ENCODE results near the gene CCDC88B. TPM values are rescaled to one million over a fixed set of nuclear protein-coding genes. Genes with fewer than 3 reads are reported as not detected.
"Not testable (repeated sequence)": the region's sequence is repeated elsewhere in the genome, so short reads cannot be mapped to it uniquely, and the experiment has no call there.

CCDC88B gene
- total RNA-seq, 1 experiment from 2014 or later = 3.6 TPM

GRCh38 chr11:64314805-64315561, 25.0 kb upstream of the CCDC88B start:
- Histone ChIP-seq H3K36me3 (ENCODE audit: control insufficient read depth, insufficient read depth, low read length) (peaks cover 4% of the 10 kb centered on the region; the same call in 1 of the 2 replicates), H3K27me3 (replicated peaks; ENCODE audit: control insufficient read depth, insufficient read depth, low read length) (no peaks in the 10 kb centered on the region), H3K4me1 (peaks cover 16% of the 10 kb centered on the region), H3K4me3 (ENCODE audit: low read depth, low read length) (no peak overlapping the region), H3K9me3 (no peaks in the 10 kb centered on the region)
- no peak overlapping the region for H3K27ac Mint-ChIP-seq (ENCODE audit: unreplicated experiment)
- ChIA-PET POLR2A (no interaction called here), CTCF (interaction anchor here (0.7 kb wide), 2 partner anchors 10 to 40 kb away, joined by 3 read pairs; partner anchors contain the start of gene ESRRA)
- H3K4me1 Mint-ChIP-seq (ENCODE audit: low read depth, unreplicated experiment) = peaks cover 25% of the 10 kb centered on the region
- H3K36me3 Mint-ChIP-seq (ENCODE audit: insufficient read depth, unreplicated experiment) = peaks cover 74% of the 10 kb centered on the region
- DNase-seq = peak in 1 of 2 experiments; percentile 42
- H3K4me3 Mint-ChIP-seq (ENCODE audit: unreplicated experiment) = peak overlapping the region; percentile 45
- intact Hi-C loops (cut with micrococcal nuclease; ENCODE audit: unreplicated experiment) = loop anchor here (5.0 kb wide), 1 partner anchor 92 kb away; no protein-coding TSS in a partner anchor
- no TSS peak for BruUV-seq (replicated peaks)
- no peak for TF ChIP-seq CTCF (IDR thresholded peaks at IDR 0.05; ENCODE audit: insufficient read depth in 1 of 2, low read depth in 1 of 2, low read length in 1 of 2, severe bottlenecking in 1 of 2, unreplicated experiment in 1 of 2)
- H3K9me3 Mint-ChIP-seq (ENCODE audit: unreplicated experiment) = no peaks in the 10 kb centered on the region
- H3K27me3 Mint-ChIP-seq (ENCODE audit: insufficient read depth, unreplicated experiment) = no peaks in the 10 kb centered on the region

- CTCF ChIA-PET = interaction anchor here (2.2 to 3.6 kb wide), 3 partner anchors 28 to 45 kb away, joined by 16 to 274 read pairs (median 34); no protein-coding TSS in a partner anchor
- H3K4me1 ChIP-seq = peaks cover 14% of the 10 kb centered on the region
- H3K27me3 Mint-ChIP-seq (ENCODE audit: insufficient read depth, unreplicated experiment); DNase-seq; H3K27me3 ChIP-seq (replicated peaks; ENCODE audit: control insufficient read depth, insufficient read depth, low read length); H3K36me3 ChIP-seq (ENCODE audit: control insufficient read depth, insufficient read depth, low read length); H3K9me3 ChIP-seq; H3K9me3 Mint-ChIP-seq (ENCODE audit: unreplicated experiment); BruUV-seq (replicated peaks): not testable (repeated sequence)
- intact Hi-C loops (cut with micrococcal nuclease; ENCODE audit: unreplicated experiment) = loop anchor here (2.0 to 5.0 kb wide), 3 partner anchors 91 to 333 kb away; no protein-coding TSS in a partner anchor
- H3K27ac Mint-ChIP-seq (ENCODE audit: unreplicated experiment) = peak overlapping the region; percentile 97
- H3K4me3 Mint-ChIP-seq (ENCODE audit: unreplicated experiment) = peak overlapping the region; percentile 84
- POLR2A ChIA-PET = interaction anchor here (2.2 to 2.6 kb wide), 2 partner anchors 10 to 39 kb away, joined by 43 to 86 read pairs; partner anchors contain the start of gene ESRRA
- H3K4me3 ChIP-seq (ENCODE audit: low read depth, low read length) = peak overlapping the region; percentile 70; the same call in 1 of the 2 replicates
- peaks cover 33% of the 10 kb centered on the region for H3K4me1 Mint-ChIP-seq (ENCODE audit: low read depth, unreplicated experiment)
- peaks cover 75% of the 10 kb centered on the region for H3K36me3 Mint-ChIP-seq (ENCODE audit: insufficient read depth, unreplicated experiment)
Observed at GRCh38 chr11:64315667-64316526, 24.1 kb upstream of the CCDC88B start.

- no peaks in the 10 kb centered on the region for H3K9me3 Mint-ChIP-seq (ENCODE audit: unreplicated experiment)
- TF ChIP-seq CTCF (IDR thresholded peaks at IDR 0.05; ENCODE audit: insufficient read depth in 1 of 2, low read depth in 1 of 2, low read length in 1 of 2, severe bottlenecking in 1 of 2, unreplicated experiment in 1 of 2) = peak; percentile 39 to 44
- H3K36me3 ChIP-seq (ENCODE audit: control insufficient read depth, insufficient read depth, low read length) = peaks cover 5% of the 10 kb centered on the region
- DNase-seq = peak; percentile 78 to 79
- H3K4me1 ChIP-seq = peaks cover 12% of the 10 kb centered on the region
- CTCF ChIA-PET = interaction anchor here (0.9 to 3.6 kb wide), 21 partner anchors 10 to 372 kb away, joined by 3 to 274 read pairs (median 8); partner anchors contain the start of genes CATSPERZ and ESRRA
- peaks cover 70% of the 10 kb centered on the region for H3K36me3 Mint-ChIP-seq (ENCODE audit: insufficient read depth, unreplicated experiment)
- peak overlapping the region; percentile 97 for H3K27ac Mint-ChIP-seq (ENCODE audit: unreplicated experiment)
- H3K9me3 ChIP-seq = no peaks in the 10 kb centered on the region
- no peaks in the 10 kb centered on the region for H3K27me3 ChIP-seq (replicated peaks; ENCODE audit: control insufficient read depth, insufficient read depth, low read length)
- H3K4me3 ChIP-seq (ENCODE audit: low read depth, low read length) = peak overlapping the region; percentile 70
- no peaks in the 10 kb centered on the region for H3K27me3 Mint-ChIP-seq (ENCODE audit: insufficient read depth, unreplicated experiment)
- POLR2A ChIA-PET = interaction anchor here (0.5 to 2.6 kb wide), 26 partner anchors 11 to 1193 kb away, joined by 3 to 86 read pairs (median 6); partner anchors contain the start of genes BAD, ESRRA, GPR137 and MACROD1
- H3K4me3 Mint-ChIP-seq (ENCODE audit: unreplicated experiment) = peak overlapping the region; percentile 84
- peaks cover 36% of the 10 kb centered on the region for H3K4me1 Mint-ChIP-seq (ENCODE audit: low read depth, unreplicated experiment)
- TSS peak; percentile 100 for BruUV-seq (replicated peaks)
- intact Hi-C loops (cut with micrococcal nuclease; ENCODE audit: unreplicated experiment) = loop anchor here (1.0 to 5.0 kb wide), 6 partner anchors 11 to 332 kb away; partner anchors contain the start of gene ESRRA
Observed at GRCh38 chr11:64316672-64317324, 23.2 kb upstream of the CCDC88B start.

All from Caco-2 (cell line).